Measurements from ENCODE around the gene H2AZ1. TPM values are rescaled to one million over a fixed set of nuclear protein-coding genes. Genes with fewer than 3 reads are reported as not detected.

H2AZ1 gene
- total RNA-seq, 1 donor from 2014 or later = 318 TPM

DNA sequence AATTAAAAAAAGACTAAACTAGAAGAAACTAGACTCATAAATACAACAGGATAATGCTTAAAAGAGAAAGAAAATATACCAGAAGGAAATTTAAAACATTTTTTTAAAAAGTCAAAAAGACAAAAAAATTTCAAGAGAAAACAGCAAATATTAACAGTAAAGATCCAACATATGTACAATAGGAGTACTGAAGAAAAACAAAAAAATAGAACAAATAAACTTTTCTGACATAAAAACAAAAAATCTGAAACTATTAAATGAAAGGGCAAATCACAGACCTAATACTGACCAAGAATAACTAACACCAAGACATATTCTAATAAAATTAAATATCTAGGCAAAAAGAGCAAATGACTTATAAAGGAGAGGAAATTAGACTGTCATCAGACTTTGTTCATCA lies 15.2 kb downstream of the H2AZ1 start:
- Mint-ChIP-seq H3K36me3 (ENCODE audit: low read depth, unreplicated experiment) (peaks cover 27% of the 10 kb centered on the region), H3K27ac (ENCODE audit: unreplicated experiment) (no peak overlapping the region)
- DNase-seq (ENCODE audit: low spot score) = no peak

DNA sequence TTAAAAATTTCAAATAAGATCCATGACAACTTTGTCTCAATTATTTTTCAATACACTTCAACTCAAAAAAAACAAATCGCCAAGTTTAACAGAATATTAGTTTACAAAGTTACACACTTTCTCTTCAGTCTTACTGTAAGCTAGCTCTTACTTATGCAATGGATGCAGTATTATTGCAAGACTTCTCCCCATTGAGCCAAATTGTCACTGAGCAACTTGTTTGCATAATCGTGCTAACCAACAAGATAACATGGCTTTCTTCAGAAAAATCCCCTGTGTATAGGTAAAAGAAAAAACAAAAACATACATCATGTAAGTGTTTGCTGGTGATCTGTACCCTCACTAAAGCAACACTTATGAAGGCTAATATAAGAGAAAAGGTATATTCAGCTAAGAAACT lies 22.5 kb downstream of the H2AZ1 start:
- Mint-ChIP-seq H3K4me3 (ENCODE audit: unreplicated experiment) (no peak overlapping the region), H3K27ac (ENCODE audit: unreplicated experiment) (no peak overlapping the region), H3K27me3 (ENCODE audit: unreplicated experiment) (no peaks in the 10 kb centered on the region), H3K9me3 (ENCODE audit: unreplicated experiment) (no peaks in the 10 kb centered on the region), H3K4me1 (ENCODE audit: unreplicated experiment) (peaks cover 8% of the 10 kb centered on the region), H3K36me3 (ENCODE audit: low read depth, unreplicated experiment) (peaks cover 4% of the 10 kb centered on the region)
- no peak for DNase-seq (ENCODE audit: low spot score)
- TF ChIP-seq, protein P1, sequence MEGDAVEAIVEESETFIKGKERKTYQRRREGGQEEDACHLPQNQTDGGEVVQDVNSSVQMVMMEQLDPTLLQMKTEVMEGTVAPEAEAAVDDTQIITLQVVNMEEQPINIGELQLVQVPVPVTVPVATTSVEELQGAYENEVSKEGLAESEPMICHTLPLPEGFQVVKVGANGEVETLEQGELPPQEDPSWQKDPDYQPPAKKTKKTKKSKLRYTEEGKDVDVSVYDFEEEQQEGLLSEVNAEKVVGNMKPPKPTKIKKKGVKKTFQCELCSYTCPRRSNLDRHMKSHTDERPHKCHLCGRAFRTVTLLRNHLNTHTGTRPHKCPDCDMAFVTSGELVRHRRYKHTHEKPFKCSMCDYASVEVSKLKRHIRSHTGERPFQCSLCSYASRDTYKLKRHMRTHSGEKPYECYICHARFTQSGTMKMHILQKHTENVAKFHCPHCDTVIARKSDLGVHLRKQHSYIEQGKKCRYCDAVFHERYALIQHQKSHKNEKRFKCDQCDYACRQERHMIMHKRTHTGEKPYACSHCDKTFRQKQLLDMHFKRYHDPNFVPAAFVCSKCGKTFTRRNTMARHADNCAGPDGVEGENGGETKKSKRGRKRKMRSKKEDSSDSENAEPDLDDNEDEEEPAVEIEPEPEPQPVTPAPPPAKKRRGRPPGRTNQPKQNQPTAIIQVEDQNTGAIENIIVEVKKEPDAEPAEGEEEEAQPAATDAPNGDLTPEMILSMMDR (IDR thresholded peaks at IDR 0.05; ENCODE audit: unreplicated experiment) = no peak

More for the DNA sequence above, 15.2 kb downstream of the H2AZ1 start:
- Mint-ChIP-seq H3K4me3 (ENCODE audit: unreplicated experiment) (peak overlapping the region; percentile 34), H3K9me3 (ENCODE audit: unreplicated experiment) (no peaks in the 10 kb centered on the region), H3K27me3 (ENCODE audit: unreplicated experiment) (no peaks in the 10 kb centered on the region), H3K4me1 (ENCODE audit: unreplicated experiment) (no peaks in the 10 kb centered on the region)
- TF ChIP-seq, protein P1 (IDR thresholded peaks at IDR 0.05; ENCODE audit: unreplicated experiment) = no peak

DNA sequence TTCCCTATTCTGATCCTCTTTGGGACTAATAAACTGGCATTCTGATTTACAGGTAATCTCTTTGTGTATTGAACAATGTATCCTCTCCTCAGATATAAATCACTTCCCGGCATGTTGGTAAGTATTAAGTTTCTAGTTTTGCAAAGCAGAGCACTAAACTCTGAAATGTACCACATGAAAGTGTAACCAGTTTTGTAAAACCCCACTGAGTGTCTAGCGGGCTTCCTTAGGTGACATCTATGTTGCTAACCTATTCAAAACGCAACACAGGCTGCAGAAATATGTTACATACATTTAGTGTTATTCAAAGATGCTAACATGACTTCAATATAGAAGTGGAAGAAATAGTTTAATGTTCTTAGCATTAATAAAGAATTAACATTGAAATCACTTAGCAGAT lies 28.9 kb downstream of the H2AZ1 start:
- TF ChIP-seq, protein P1 (IDR thresholded peaks at IDR 0.05; ENCODE audit: unreplicated experiment) = no peak
- no peaks in the 10 kb centered on the region for H3K9me3 Mint-ChIP-seq (ENCODE audit: unreplicated experiment)
- H3K36me3 Mint-ChIP-seq (ENCODE audit: low read depth, unreplicated experiment) = peaks cover 32% of the 10 kb centered on the region
- no peaks in the 10 kb centered on the region for H3K27me3 Mint-ChIP-seq (ENCODE audit: unreplicated experiment)
- DNase-seq (ENCODE audit: low spot score) = no peak
- H3K4me3 Mint-ChIP-seq (ENCODE audit: unreplicated experiment) = no peak overlapping the region
- H3K4me1 Mint-ChIP-seq (ENCODE audit: unreplicated experiment) = peaks cover 4% of the 10 kb centered on the region
- no peak overlapping the region for H3K27ac Mint-ChIP-seq (ENCODE audit: unreplicated experiment)

DNA sequence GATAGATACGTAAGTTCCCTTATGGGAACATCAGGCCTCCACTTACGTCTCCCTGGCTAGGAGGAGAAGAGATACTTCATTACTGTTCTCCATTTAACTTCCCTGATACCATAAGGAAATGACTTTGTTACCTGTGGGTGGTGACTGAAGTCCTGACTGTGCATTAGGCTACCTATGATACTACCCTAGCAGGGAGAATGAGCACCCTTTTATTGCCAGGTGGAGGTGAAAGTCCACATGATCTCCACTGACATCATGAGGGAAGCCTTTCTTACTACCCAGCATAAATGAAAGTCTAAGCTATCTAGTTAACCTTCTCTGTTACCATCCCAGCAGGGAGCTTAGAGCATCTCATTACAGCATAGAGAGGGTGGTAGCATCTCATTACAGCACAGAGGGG lies 31.4 kb downstream of the H2AZ1 start:
- TF ChIP-seq, protein P1 (IDR thresholded peaks at IDR 0.05; ENCODE audit: unreplicated experiment) = no peak
- Mint-ChIP-seq H3K36me3 (ENCODE audit: low read depth, unreplicated experiment) (peaks cover 41% of the 10 kb centered on the region), H3K4me3 (ENCODE audit: unreplicated experiment) (no peak overlapping the region)

DNA sequence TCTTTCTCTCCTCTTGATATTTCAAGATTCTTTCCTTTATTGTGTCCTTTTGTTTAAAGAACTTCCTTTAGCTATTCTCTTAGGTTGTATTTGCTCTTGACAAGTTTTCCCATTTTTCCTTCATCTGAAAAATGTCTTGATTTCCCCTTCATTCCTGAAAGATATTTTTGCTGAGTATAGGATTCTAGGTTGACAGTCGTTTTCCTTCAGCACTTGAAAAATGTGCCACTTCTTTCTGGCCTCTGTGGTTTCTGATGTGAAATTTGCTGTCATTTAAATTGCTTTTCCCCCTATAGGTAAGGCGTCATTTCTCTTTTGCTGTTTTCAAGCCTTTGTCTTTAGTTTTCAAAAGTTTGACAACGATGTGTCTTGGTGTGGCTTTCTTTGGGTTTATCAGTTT lies 32.5 kb downstream of the H2AZ1 start:
- H3K27me3 Mint-ChIP-seq (ENCODE audit: unreplicated experiment) = no peaks in the 10 kb centered on the region
- H3K27ac Mint-ChIP-seq (ENCODE audit: unreplicated experiment) = no peak overlapping the region
- peak overlapping the region; percentile 6 for H3K4me3 Mint-ChIP-seq (ENCODE audit: unreplicated experiment)
- no peak for DNase-seq (ENCODE audit: low spot score)
- TF ChIP-seq, protein P1 (IDR thresholded peaks at IDR 0.05; ENCODE audit: unreplicated experiment) = no peak
- H3K4me1 Mint-ChIP-seq (ENCODE audit: unreplicated experiment) = no peaks in the 10 kb centered on the region
- peaks cover 41% of the 10 kb centered on the region for H3K36me3 Mint-ChIP-seq (ENCODE audit: low read depth, unreplicated experiment)
- H3K9me3 Mint-ChIP-seq (ENCODE audit: unreplicated experiment) = no peaks in the 10 kb centered on the region

More for the DNA sequence above, 31.4 kb downstream of the H2AZ1 start:
- Mint-ChIP-seq H3K4me1 (ENCODE audit: unreplicated experiment) (no peaks in the 10 kb centered on the region), H3K27ac (ENCODE audit: unreplicated experiment) (no peak overlapping the region), H3K9me3 (ENCODE audit: unreplicated experiment) (no peaks in the 10 kb centered on the region), H3K27me3 (ENCODE audit: unreplicated experiment) (no peaks in the 10 kb centered on the region)
- no peak for DNase-seq (ENCODE audit: low spot score)

All from endothelial cell (in vitro differentiated cells).